Stimulated activated CD4-positive, alpha-beta T cell treated with anti-CD3 and anti-CD28 coated beads, TNF-alpha, amount 100 ng/mL, for 48 hours (primary cell): ENCODE results near the gene USP17L24.
"Not testable (repeated sequence)": the region's sequence is repeated elsewhere in the genome, so short reads cannot be mapped to it uniquely, and the experiment has no call there.

Experiments used
- DNase-seq, 3 donors: peaks; one replicate each; pipeline ENCODE4 v3.0.0-alpha.2; 2020; ENCODE audit warnings: low read depth in 3 of 3

USP17L24 gene, protein sequence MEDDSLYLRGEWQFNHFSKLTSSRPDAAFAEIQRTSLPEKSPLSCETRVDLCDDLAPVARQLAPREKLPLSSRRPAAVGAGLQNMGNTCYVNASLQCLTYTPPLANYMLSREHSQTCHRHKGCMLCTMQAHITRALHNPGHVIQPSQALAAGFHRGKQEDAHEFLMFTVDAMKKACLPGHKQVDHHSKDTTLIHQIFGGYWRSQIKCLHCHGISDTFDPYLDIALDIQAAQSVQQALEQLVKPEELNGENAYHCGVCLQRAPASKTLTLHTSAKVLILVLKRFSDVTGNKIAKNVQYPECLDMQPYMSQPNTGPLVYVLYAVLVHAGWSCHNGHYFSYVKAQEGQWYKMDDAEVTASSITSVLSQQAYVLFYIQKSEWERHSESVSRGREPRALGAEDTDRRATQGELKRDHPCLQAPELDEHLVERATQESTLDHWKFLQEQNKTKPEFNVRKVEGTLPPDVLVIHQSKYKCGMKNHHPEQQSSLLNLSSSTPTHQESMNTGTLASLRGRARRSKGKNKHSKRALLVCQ

DNA sequence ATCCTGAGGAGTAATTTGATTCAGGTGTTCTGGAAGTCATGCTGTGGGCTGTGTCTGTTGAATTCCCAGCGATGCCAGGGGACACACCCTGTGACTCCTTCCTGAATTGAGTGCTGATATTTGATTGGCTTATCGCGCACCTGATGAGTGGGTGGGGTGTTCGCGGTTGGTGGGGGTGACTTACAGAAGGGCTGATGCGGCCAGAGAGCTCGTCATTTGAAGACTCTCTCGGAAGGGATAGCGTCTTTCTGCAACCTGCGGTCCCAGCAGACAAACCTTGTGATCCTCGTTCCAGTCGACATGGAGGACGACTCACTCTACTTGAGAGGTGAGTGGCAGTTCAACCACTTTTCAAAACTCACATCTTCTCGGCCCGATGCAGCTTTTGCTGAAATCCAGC is at the start of gene USP17L24:
Gene USP17L24, plus strand, starts transcription at position 301 of the 400 bp plus-strand sequence. Its CDS starts 0 bp downstream, at position 301.
- not testable (repeated sequence) for DNase-seq

GRCh38 chr4:9324191-9324590 is 774 bp upstream of the USP17L24 start:
- not testable (repeated sequence) for DNase-seq

DNA sequence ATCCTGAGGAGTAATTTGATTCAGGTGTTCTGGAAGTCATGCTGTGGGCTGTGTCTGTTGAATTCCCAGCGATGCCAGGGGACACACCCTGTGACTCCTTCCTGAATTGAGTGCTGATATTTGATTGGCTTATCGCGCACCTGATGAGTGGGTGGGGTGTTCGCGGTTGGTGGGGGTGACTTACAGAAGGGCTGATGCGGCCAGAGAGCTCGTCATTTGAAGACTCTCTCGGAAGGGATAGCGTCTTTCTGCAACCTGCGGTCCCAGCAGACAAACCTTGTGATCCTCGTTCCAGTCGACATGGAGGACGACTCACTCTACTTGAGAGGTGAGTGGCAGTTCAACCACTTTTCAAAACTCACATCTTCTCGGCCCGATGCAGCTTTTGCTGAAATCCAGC is 4.6 kb downstream of the USP17L24 start, which contains the start of gene USP17L25:
Gene USP17L25, plus strand, starts transcription at position 301 of the 400 bp plus-strand sequence. Its CDS starts 0 bp downstream, at position 301.
- not testable (repeated sequence) for DNase-seq

DNA sequence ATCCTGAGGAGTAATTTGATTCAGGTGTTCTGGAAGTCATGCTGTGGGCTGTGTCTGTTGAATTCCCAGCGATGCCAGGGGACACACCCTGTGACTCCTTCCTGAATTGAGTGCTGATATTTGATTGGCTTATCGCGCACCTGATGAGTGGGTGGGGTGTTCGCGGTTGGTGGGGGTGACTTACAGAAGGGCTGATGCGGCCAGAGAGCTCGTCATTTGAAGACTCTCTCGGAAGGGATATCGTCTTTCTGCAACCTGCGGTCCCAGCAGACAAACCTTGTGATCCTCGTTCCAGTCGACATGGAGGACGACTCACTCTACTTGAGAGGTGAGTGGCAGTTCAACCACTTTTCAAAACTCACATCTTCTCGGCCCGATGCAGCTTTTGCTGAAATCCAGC is 9.4 kb downstream of the USP17L24 start, which contains the start of gene USP17L26:
Gene USP17L26, plus strand, starts transcription at position 301 of the 400 bp plus-strand sequence. Its CDS starts 0 bp downstream, at position 301.
- not testable (repeated sequence) for DNase-seq

DNA sequence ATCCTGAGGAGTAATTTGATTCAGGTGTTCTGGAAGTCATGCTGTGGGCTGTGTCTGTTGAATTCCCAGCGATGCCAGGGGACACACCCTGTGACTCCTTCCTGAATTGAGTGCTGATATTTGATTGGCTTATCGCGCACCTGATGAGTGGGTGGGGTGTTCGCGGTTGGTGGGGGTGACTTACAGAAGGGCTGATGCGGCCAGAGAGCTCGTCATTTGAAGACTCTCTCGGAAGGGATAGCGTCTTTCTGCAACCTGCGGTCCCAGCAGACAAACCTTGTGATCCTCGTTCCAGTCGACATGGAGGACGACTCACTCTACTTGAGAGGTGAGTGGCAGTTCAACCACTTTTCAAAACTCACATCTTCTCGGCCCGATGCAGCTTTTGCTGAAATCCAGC is 14.1 kb downstream of the USP17L24 start, which contains the start of gene USP17L5:
Gene USP17L5, plus strand, starts transcription at position 301 of the 400 bp plus-strand sequence. Its CDS starts 0 bp downstream, at position 301.
- not testable (repeated sequence) for DNase-seq

DNA sequence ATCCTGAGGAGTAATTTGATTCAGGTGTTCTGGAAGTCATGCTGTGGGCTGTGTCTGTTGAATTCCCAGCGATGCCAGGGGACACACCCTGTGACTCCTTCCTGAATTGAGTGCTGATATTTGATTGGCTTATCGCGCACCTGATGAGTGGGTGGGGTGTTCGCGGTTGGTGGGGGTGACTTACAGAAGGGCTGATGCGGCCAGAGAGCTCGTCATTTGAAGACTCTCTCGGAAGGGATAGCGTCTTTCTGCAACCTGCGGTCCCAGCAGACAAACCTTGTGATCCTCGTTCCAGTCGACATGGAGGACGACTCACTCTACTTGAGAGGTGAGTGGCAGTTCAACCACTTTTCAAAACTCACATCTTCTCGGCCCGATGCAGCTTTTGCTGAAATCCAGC is 18.9 kb downstream of the USP17L24 start, which contains the start of gene USP17L27:
Gene USP17L27, plus strand, starts transcription at position 301 of the 400 bp plus-strand sequence. Its CDS starts 0 bp downstream, at position 301.
- DNase-seq, result not testable (repeated sequence)

DNA sequence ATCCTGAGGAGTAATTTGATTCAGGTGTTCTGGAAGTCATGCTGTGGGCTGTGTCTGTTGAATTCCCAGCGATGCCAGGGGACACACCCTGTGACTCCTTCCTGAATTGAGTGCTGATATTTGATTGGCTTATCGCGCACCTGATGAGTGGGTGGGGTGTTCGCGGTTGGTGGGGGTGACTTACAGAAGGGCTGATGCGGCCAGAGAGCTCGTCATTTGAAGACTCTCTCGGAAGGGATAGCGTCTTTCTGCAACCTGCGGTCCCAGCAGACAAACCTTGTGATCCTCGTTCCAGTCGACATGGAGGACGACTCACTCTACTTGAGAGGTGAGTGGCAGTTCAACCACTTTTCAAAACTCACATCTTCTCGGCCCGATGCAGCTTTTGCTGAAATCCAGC is 23.6 kb downstream of the USP17L24 start, which contains the start of gene USP17L28:
Gene USP17L28, plus strand, starts transcription at position 301 of the 400 bp plus-strand sequence. Its CDS starts 0 bp downstream, at position 301.
- DNase-seq, result not testable (repeated sequence)

GRCh38 chr4:9350866-9351265 is 25.9 kb downstream of the USP17L24 start:
- not testable (repeated sequence) for DNase-seq

DNA sequence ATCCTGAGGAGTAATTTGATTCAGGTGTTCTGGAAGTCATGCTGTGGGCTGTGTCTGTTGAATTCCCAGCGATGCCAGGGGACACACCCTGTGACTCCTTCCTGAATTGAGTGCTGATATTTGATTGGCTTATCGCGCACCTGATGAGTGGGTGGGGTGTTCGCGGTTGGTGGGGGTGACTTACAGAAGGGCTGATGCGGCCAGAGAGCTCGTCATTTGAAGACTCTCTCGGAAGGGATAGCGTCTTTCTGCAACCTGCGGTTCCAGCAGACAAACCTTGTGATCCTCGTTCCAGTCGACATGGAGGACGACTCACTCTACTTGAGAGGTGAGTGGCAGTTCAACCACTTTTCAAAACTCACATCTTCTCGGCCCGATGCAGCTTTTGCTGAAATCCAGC is 28.4 kb downstream of the USP17L24 start, which contains the start of gene USP17L29:
Gene USP17L29, plus strand, starts transcription at position 301 of the 400 bp plus-strand sequence. Its CDS starts 0 bp downstream, at position 301.
- not testable (repeated sequence) for DNase-seq

- not testable (repeated sequence) for DNase-seq
Measured at GRCh38 chr4:9362829-9363228, 37.9 kb downstream of the USP17L24 start, which contains the start of gene USP17L30. TSS of gene USP17L30 (plus strand) at chr4:9363129. CDS start at chr4:9363129, 0 bp downstream.
